Spleen (tissue), 11 donors: ENCODE measurements around the gene AGER. TPM values are rescaled to one million over a fixed set of nuclear protein-coding genes. Genes with fewer than 3 reads are reported as not detected.

ENCODE experiments used
- DNase-seq: peaks from one replicate; pipeline ENCODE4 v3.0.0-alpha.2; 2020
- H3K27ac ChIP-seq, 8 donors: fragments of 200-600 bp; sonication (generic) in 7 of 8; 1 replicate in 4 of 8; 2 replicates in 4 of 8; pipeline versions ENCODE4 v1.5.0 to v1.8.0; 2016 to 2021; ENCODE audit warnings: inconsistent platforms in 4 of 8, mild to moderate bottlenecking in 4 of 8, moderate library complexity in 1 of 8
- H3K27me3 ChIP-seq, 7 donors: fragments of 200-600 bp; sonication (generic) in 6 of 7; replicated peaks in 1 of 7; 1 replicate in 4 of 7; 2 replicates in 3 of 7; pipeline versions ENCODE4 v1.5.0 to v1.8.0; 2016 to 2021; ENCODE audit warnings: inconsistent platforms in 3 of 7, mild to moderate bottlenecking in 1 of 7
- H3K36me3 ChIP-seq, 6 donors: fragments of 200-600 bp; sonication (generic) in 5 of 6; 1 replicate in 4 of 6; 2 replicates in 2 of 6; pipeline versions ENCODE4 v1.5.0 to v1.8.0; 2016 to 2021; ENCODE audit warnings: inconsistent platforms in 2 of 6
- H3K4me1 ChIP-seq, 6 donors: fragments of 200-600 bp; sonication (generic) in 5 of 6; 1 replicate in 3 of 6; 2 replicates in 3 of 6; pipeline versions ENCODE4 v1.5.0 to v1.8.0; 2016 to 2021; ENCODE audit warnings: inconsistent platforms in 3 of 6
- H3K4me3 ChIP-seq, 8 donors: fragments of 200-600 bp; sonication (generic) in 7 of 8; 1 replicate in 4 of 8; 2 replicates in 4 of 8; pipeline versions ENCODE4 v1.5.0 to v1.8.0; 2016 to 2021; ENCODE audit warnings: inconsistent platforms in 4 of 8, mild to moderate bottlenecking in 4 of 8, moderate library complexity in 2 of 8
- H3K9me3 ChIP-seq, 8 donors: fragments of 200-600 bp; sonication (generic) in 7 of 8; 1 replicate in 4 of 8; 2 replicates in 4 of 8; pipeline versions ENCODE4 v1.5.0 to v1.8.0; 2016 to 2021; ENCODE audit warnings: inconsistent platforms in 4 of 8
- POLR2A ChIP-seq, 3 donors: fragments of 450-650 bp; IDR thresholded peaks; one replicate each; pipeline ENCODE4 v1.5.1; 2017; ENCODE audit warnings: antibody characterized with exemption in 3 of 3, mild to moderate bottlenecking in 1 of 3
- POLR2AphosphoS5 ChIP-seq, 3 donors: sonication (generic); formaldehyde crosslinking; IDR thresholded peaks; one replicate each; pipeline ENCODE4 v1.5.1; 2017; ENCODE audit warnings: antibody characterized with exemption in 3 of 3
- WGBS, 5 donors: extraction: QIAGEN DNeasy Blood & Tissue Kit in 3 of 5; methylation state at CpG; one replicate each; pipeline versions ENCODE4 v1.1.5 to v1.1.7; 2013 to 2018; 5-methylcytosine and 5-hydroxymethylcytosine counted together
- intact Hi-C: fragments of 100-400 bp; cut with DNase I; formaldehyde crosslinking; loops from one replicate; pipeline ENCODE4 v1.15.0; 2023; ENCODE audit warnings: low total_unique reads
- microRNA-seq, 3 donors: library from miRNA; unstranded; fragments of <30 nt; microRNA quantifications; one replicate each; pipeline versions ENCODE4 to v1.1.0, GENCODE V29; 2019 to 2020
- polyA plus RNA-seq, 3 donors: library from polyadenylated mRNA; stranded (reverse); fragments of 200-250 nt; gene quantifications; one replicate each; pipeline ENCODE4 v1.2.1, GENCODE V29; 2013
- small RNA-seq, 4 donors: library from RNA; depleted of rRNA; stranded (forward); fragments of <200 nt; gene quantifications; one replicate each; pipeline ENCODE3, GENCODE V24; 2016
- total RNA-seq, 7 donors: library from RNA; depleted of rRNA in 3 of 7; stranded (reverse); fragments of >200 nt in 3 of 7; fragmentation: NEBNext Ultra II Directional in 4 of 7; extraction: Animal tissue kit (Norgen Biotek cat#: 25700) in 4 of 7; gene quantifications; one replicate each; pipeline versions ENCODE4 v1.1.0 to v1.2.1, GENCODE V29; 2016 to 2021
- TF ChIP-seq, protein P1 (sequence below), 11 experiments: fragments of 200-600 bp in 7 of 11; fragments of 450-650 bp in 4 of 11; sonication (generic) in 4 of 11; IDR thresholded peaks in 8 of 11; conservative IDR thresholded peaks in 3 of 11; 1 replicate in 7 of 11; 2 replicates in 4 of 11; pipeline versions ENCODE4 v1.4.0 to v1.8.0; 2016 to 2021; ENCODE audit warnings: antibody characterized with exemption in 11 of 11, inconsistent platforms in 4 of 11, mild to moderate bottlenecking in 1 of 11
- donor health status: healthy with polysubstance abuse.
- donor health status: DM: no; HTN: no; CAD: no; lungs with moderate emphysema.
- donor health status: DM: no; HTN: no; CAD: no.
- donor health status: Bipolar disorder and iron deficiency.
- donor health status: healthy.
- donor health status: DM: no; HTN: no; CAD: no.
- donor health status: DM: yes; HTN: yes; CAD: no.

AGER gene
- total and polyA plus RNA-seq, 10 donors = 7.4 to 50.9 (median 23.2) TPM

GRCh38 chr6:32131439-32131948, 52.6 kb downstream of the AGER start:
- TF ChIP-seq POLR2A (IDR thresholded peaks at IDR 0.05) (no peak), POLR2AphosphoS5 (IDR thresholded peaks at IDR 0.05) (no peak)
- TF ChIP-seq, protein P1, sequence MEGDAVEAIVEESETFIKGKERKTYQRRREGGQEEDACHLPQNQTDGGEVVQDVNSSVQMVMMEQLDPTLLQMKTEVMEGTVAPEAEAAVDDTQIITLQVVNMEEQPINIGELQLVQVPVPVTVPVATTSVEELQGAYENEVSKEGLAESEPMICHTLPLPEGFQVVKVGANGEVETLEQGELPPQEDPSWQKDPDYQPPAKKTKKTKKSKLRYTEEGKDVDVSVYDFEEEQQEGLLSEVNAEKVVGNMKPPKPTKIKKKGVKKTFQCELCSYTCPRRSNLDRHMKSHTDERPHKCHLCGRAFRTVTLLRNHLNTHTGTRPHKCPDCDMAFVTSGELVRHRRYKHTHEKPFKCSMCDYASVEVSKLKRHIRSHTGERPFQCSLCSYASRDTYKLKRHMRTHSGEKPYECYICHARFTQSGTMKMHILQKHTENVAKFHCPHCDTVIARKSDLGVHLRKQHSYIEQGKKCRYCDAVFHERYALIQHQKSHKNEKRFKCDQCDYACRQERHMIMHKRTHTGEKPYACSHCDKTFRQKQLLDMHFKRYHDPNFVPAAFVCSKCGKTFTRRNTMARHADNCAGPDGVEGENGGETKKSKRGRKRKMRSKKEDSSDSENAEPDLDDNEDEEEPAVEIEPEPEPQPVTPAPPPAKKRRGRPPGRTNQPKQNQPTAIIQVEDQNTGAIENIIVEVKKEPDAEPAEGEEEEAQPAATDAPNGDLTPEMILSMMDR (IDR thresholded peaks at IDR 0.05 in 8 of 11, conservative IDR thresholded peaks at IDR 0.05 in 3 of 11) = no peak
- 90 to 95% (median 94%) methylated on average over 14 of the region's 14 CpGs for WGBS, 5 donors
- Histone ChIP-seq H3K27ac (no peak overlapping the region), H3K9me3 (no peaks in the 10 kb centered on the region), H3K4me3 (no peak overlapping the region), H3K27me3 (no peaks in the 10 kb centered on the region), H3K36me3 (peaks cover 0 to 7% (median 2%) of the 10 kb centered on the region in 6 donors), H3K4me1 (peaks cover 23 to 37% (median 31%) of the 10 kb centered on the region in 6 donors)
- intact Hi-C loops = no loop called here
- DNase-seq = no peak

Small RNA genes within 50 kb of the gene (microRNA-seq; reads per million reads assigned to microRNA genes)
- 1.4 to 2.5 (median 1.8) reads per million in 3 donors for gene MIR6721
- gene MIR6833 = 0 to 0.36 (median 0.35) reads per million in 3 donors

Small RNA genes within 50 kb of the gene (small RNA-seq; reads per million reads assigned to genes)
- gene AL662884.1 = 0 reads per million in 4 donors
- gene MIR6833 = 0 reads per million in 4 donors

Other genes with a start within 250 kb of the AGER start
- 10 to 100 TPM in 6 of 7 donors, 1 to 10 TPM in 1; 5.4 to 35.8 (median 20.1) TPM for gene CFB, start 238.2 kb downstream of the AGER start, total RNA-seq
- gene CFB, start 238.2 kb downstream of the AGER start, polyA plus RNA-seq = 10 to 100 TPM; 24.1 to 31.2 (median 24.3) TPM
- 10 to 100 TPM; 37.4 to 50.7 (median 44.8) TPM for gene NELFE, start 225.3 kb downstream of the AGER start, total RNA-seq
- gene NELFE, start 225.3 kb downstream of the AGER start, polyA plus RNA-seq = 10 to 100 TPM; 35.0 to 47.1 (median 45.3) TPM
- gene SKIC2, start 225.1 kb downstream of the AGER start, total RNA-seq = 100 to 1,000 TPM in 1 of 7 donors, 10 to 100 TPM in 6; 52.1 to 102 (median 75.7) TPM
- 100 to 1,000 TPM in 2 of 3 donors, 10 to 100 TPM in 1; 61.8 to 107 (median 102) TPM for gene SKIC2, start 225.1 kb downstream of the AGER start, polyA plus RNA-seq
- gene DXO, start 212.1 kb downstream of the AGER start, total RNA-seq = 10 to 100 TPM; 21.0 to 34.3 (median 26.2) TPM
- 10 to 100 TPM; 19.1 to 28.1 (median 26.3) TPM for gene DXO, start 212.1 kb downstream of the AGER start, polyA plus RNA-seq
- 100 to 1,000 TPM; 101 to 332 (median 166) TPM for gene C4A, start 202.2 kb downstream of the AGER start, total RNA-seq
- 10 to 100 TPM; 50.1 to 58.3 (median 53.5) TPM for gene C4A, start 202.2 kb downstream of the AGER start, polyA plus RNA-seq
- gene C4B, start 169.5 kb downstream of the AGER start, total RNA-seq = 100 to 1,000 TPM in 5 of 7 donors, 10 to 100 TPM in 2; 88.6 to 308 (median 165) TPM
- 10 to 100 TPM; 57.8 to 66.9 (median 63.1) TPM for gene C4B, start 169.5 kb downstream of the AGER start, polyA plus RNA-seq
- 10 to 100 TPM in 2 of 7 donors, 1 to 10 TPM in 5; 4.9 to 14.3 (median 7.1) TPM for gene CYP21A2, start 145.8 kb downstream of the AGER start, total RNA-seq
- gene CYP21A2, start 145.8 kb downstream of the AGER start, polyA plus RNA-seq = 1 to 10 TPM in 2 of 3 donors, under 1 TPM in 1; 0.97 to 2.4 (median 2.2) TPM
- 100 to 1,000 TPM in 2 of 7 donors, 10 to 100 TPM in 5; 37.6 to 117 (median 72.7) TPM for gene TNXB, start 74.9 kb downstream of the AGER start, total RNA-seq
- 10 to 100 TPM; 13.7 to 39.3 (median 32.5) TPM for gene TNXB, start 74.9 kb downstream of the AGER start, polyA plus RNA-seq
- 100 to 1,000 TPM in 4 of 7 donors, 10 to 100 TPM in 3; 79.1 to 126 (median 101) TPM for gene ATF6B, start 56.0 kb downstream of the AGER start, total RNA-seq
- 10 to 100 TPM; 45.3 to 72.7 (median 46.2) TPM for gene ATF6B, start 56.0 kb downstream of the AGER start, polyA plus RNA-seq
- 1 to 10 TPM; 2.9 to 5.8 (median 4.3) TPM for gene FKBPL, start 54.0 kb downstream of the AGER start, total RNA-seq
- gene FKBPL, start 54.0 kb downstream of the AGER start, polyA plus RNA-seq = 1 to 10 TPM; 4.7 to 6.1 (median 6.0) TPM
- gene PRRT1, start 32.3 kb downstream of the AGER start, total RNA-seq = 1 to 10 TPM in 2 of 7 donors, under 1 TPM in 5; 0.28 to 1.7 (median 0.85) TPM
- gene PRRT1, start 32.3 kb downstream of the AGER start, polyA plus RNA-seq = 1 to 10 TPM; 1.1 to 2.3 (median 1.9) TPM
- gene PPT2, start 30.1 kb downstream of the AGER start, total RNA-seq = 10 to 100 TPM; 12.7 to 26.7 (median 19.2) TPM
- gene PPT2, start 30.1 kb downstream of the AGER start, polyA plus RNA-seq = 1 to 10 TPM; 2.3 to 7.6 (median 3.7) TPM
- 10 to 100 TPM in 3 of 7 donors, 1 to 10 TPM in 4; 4.4 to 17.4 (median 9.9) TPM for gene EGFL8, start 19.7 kb downstream of the AGER start, total RNA-seq
- 10 to 100 TPM in 2 of 3 donors, 1 to 10 TPM in 1; 6.8 to 32.8 (median 30.5) TPM for gene EGFL8, start 19.7 kb downstream of the AGER start, polyA plus RNA-seq
- gene AGPAT1, start 8.2 kb downstream of the AGER start, total RNA-seq = 10 to 100 TPM; 27.9 to 39.7 (median 35.6) TPM
- 10 to 100 TPM; 13.6 to 23.3 (median 18.4) TPM for gene AGPAT1, start 8.2 kb downstream of the AGER start, polyA plus RNA-seq
- 10 to 100 TPM; 36.0 to 70.3 (median 46.0) TPM for gene RNF5, start 5.8 kb downstream of the AGER start, total RNA-seq
- 10 to 100 TPM; 52.2 to 77.8 (median 69.9) TPM for gene RNF5, start 5.8 kb downstream of the AGER start, polyA plus RNA-seq
- 100 to 1,000 TPM in 4 of 7 donors, 10 to 100 TPM in 3; 77.6 to 160 (median 130) TPM for gene PBX2, start 5.9 kb upstream of the AGER start, total RNA-seq
- 10 to 100 TPM; 29.6 to 85.2 (median 41.2) TPM for gene PBX2, start 5.9 kb upstream of the AGER start, polyA plus RNA-seq
- gene GPSM3, start 8.4 kb upstream of the AGER start, total RNA-seq = 100 to 1,000 TPM; 140 to 215 (median 187) TPM
- gene GPSM3, start 8.4 kb upstream of the AGER start, polyA plus RNA-seq = 100 to 1,000 TPM; 202 to 263 (median 233) TPM
- 10 to 100 TPM; 13.5 to 23.6 (median 18.1) TPM for gene NOTCH4, start 39.8 kb upstream of the AGER start, total RNA-seq
- 10 to 100 TPM; 20.3 to 38.0 (median 26.4) TPM for gene NOTCH4, start 39.8 kb upstream of the AGER start, polyA plus RNA-seq
- not detected for gene TSBP1, start 187.7 kb upstream of the AGER start, total RNA-seq
- not detected for gene TSBP1, start 187.7 kb upstream of the AGER start, polyA plus RNA-seq
- not detected for gene BTNL2, start 222.9 kb upstream of the AGER start, total RNA-seq
- not detected for gene BTNL2, start 222.9 kb upstream of the AGER start, polyA plus RNA-seq